NCI-H748 (cell line): ENCODE results near the gene ERH.

Source experiments
- DNase-seq: peaks from one replicate; lab custom pipeline; 2025; ENCODE audit not compliant: unreplicated experiment; lab: John Stamatoyannopoulos, UW

The ERH gene

GRCh38 chr14:69357544-69358200 lies 40.4 kb downstream of the ERH start:
- no peak for DNase-seq

- DNase-seq = peak; percentile 36
These were observed 41.1 kb downstream of the ERH start for GRCh38 chr14:69356903-69357543.

- DNase-seq = no peak
These were observed 42.4 kb downstream of the ERH start for GRCh38 chr14:69355607-69356281.

GRCh38 chr14:69355154-69355597 lies 42.9 kb downstream of the ERH start:
- DNase-seq = no peak

GRCh38 chr14:69354383-69355153 lies 43.5 kb downstream of the ERH start:
- peak; percentile 6 for DNase-seq

GRCh38 chr14:69353168-69353567 lies 44.9 kb downstream of the ERH start:
- DNase-seq = no peak

GRCh38 chr14:69351911-69352310 lies 46.2 kb downstream of the ERH start:
- DNase-seq = no peak

- DNase-seq = no peak
These were observed 46.7 kb downstream of the ERH start for GRCh38 chr14:69351385-69351784.

- DNase-seq = no peak
These were observed 47.2 kb downstream of the ERH start for GRCh38 chr14:69350892-69351291.

- no peak for DNase-seq
These were observed 48.9 kb downstream of the ERH start for GRCh38 chr14:69349091-69349777.

GRCh38 chr14:69346710-69347109 lies 51.4 kb downstream of the ERH start:
- peak; percentile 44 for DNase-seq

- no peak for DNase-seq
These were observed 52.7 kb downstream of the ERH start for GRCh38 chr14:69345402-69345801.

GRCh38 chr14:69344171-69344570 lies 53.9 kb downstream of the ERH start:
- DNase-seq = no peak

GRCh38 chr14:69342928-69343525 lies 55.1 kb downstream of the ERH start:
- DNase-seq = peak; percentile 35

- DNase-seq = no peak
These were observed 58.7 kb downstream of the ERH start for GRCh38 chr14:69339426-69339825.

- DNase-seq = no peak
These were observed 60.1 kb downstream of the ERH start for GRCh38 chr14:69337984-69338383.

- no peak for DNase-seq
These were observed 62.7 kb downstream of the ERH start for GRCh38 chr14:69335371-69335771.

- DNase-seq = no peak
These were observed 63.5 kb downstream of the ERH start for GRCh38 chr14:69334576-69334975.

- no peak for DNase-seq
These were observed 64.2 kb downstream of the ERH start for GRCh38 chr14:69333791-69334337.

GRCh38 chr14:69332782-69333395 lies 65.2 kb downstream of the ERH start:
- DNase-seq = no peak
